Muscle of back (tissue), 11 donors: ENCODE results near the gene PRKAR1B. TPM values are rescaled to one million over a fixed set of nuclear protein-coding genes. Genes with fewer than 3 reads are reported as not detected.
A peak's percentile ranks its signal among the peaks of the same experiment; 100 is the strongest.
"Not testable (repeated sequence)": the region's sequence is repeated elsewhere in the genome, so short reads cannot be mapped to it uniquely, and the experiment has no call there.

Experiments
- DNase-seq, 3 donors: peaks; one replicate each; pipeline versions ENCODE4 v3.0.0 to v3.0.0-alpha.2; 2013
- polyA plus RNA-seq, 10 donors: library from polyadenylated mRNA; unstranded; fragments of 120-200 nt; gene quantifications; one replicate each; pipeline ENCODE4 v1.2.1, GENCODE V29; 2013; ENCODE audit not compliant: insufficient read length in 10 of 10

The PRKAR1B gene
- polyA plus RNA-seq, 10 donors: 18.4 to 39.6 (median 27.5) TPM

GRCh38 chr7:560966-561630, 166.0 kb downstream of the PRKAR1B start:
- DNase-seq: no peak

- no peak for DNase-seq
Measured at GRCh38 chr7:559396-559705, 167.7 kb downstream of the PRKAR1B start.

DNA sequence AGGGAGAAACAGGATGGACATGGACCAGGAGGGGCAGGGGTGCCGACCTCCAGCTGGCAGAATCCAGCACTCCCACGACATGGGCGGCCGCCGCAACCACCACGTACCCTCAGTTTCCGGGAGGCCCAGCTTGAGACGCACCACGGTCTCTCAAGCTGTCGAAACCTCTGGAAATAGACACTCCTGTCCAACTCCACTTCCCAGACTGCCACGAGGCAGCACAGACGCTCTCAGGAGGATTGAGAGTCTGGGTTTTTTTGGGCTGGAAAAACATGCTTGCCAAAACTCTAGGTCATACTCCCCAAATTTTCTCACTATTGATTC, 169.6 kb downstream of the PRKAR1B start:
- peak in 1 of 3 donors; percentile 49 for DNase-seq

- no peak for DNase-seq
Measured at GRCh38 chr7:556837-557557, 170.1 kb downstream of the PRKAR1B start.

- DNase-seq: no peak
Measured at GRCh38 chr7:556291-556826, 170.7 kb downstream of the PRKAR1B start.

DNA sequence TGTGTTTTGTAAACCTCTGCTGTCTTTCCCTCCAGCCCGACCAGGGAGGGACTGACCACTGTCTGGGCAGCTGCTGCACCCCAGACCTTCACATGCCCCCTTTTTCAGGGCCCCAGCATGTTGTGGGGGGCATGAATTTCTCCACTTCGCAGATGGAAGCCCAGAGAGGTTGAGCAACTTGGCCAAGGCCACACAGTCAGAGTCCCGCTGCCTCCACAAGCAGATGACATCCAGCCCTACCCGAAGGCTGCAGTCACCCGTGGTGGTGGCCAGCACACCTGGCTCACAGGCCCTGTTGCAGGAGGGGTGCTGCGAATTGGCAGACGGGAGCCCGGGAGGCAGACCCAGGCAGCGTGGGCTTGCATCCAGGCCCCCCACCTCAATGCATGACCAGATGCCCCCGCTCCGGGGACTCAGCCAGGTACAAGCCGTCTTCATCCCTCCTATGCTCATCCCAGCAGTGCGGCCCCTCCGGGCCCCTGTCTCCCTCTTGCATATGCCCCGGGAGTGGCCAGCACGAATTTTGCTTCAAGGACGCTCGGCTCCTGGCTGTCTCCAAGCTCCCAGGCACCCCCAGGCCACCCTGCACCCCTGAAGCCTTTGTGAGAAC, 171.4 kb downstream of the PRKAR1B start:
- DNase-seq: no peak

DNA sequence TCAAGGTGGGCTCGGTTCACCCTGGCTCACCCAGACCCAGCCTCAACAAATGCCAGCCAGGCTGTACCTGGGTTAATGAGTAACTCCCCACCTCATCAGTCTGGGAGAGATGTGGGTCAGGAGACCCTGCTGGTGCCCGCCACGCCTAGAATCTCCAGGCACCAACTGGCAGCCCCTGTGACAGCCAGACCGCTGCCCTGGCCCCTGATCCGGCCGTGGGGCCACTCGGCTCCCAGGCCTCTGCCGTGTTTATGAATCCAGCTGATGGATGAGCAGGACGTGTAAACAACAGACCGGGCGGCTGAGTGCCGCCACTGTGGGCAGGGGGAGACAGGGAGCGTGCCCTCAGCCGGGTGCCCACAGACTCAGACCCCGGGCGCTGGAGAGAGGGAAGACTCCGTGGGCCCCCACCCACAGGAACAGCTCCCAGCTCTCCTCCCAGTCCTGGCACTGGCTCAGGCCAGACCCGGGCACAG, 173.4 kb downstream of the PRKAR1B start:
- DNase-seq: no peak

- DNase-seq: no peak
Measured at GRCh38 chr7:552868-553635, 174.0 kb downstream of the PRKAR1B start.

- not testable (repeated sequence) for DNase-seq
Measured at GRCh38 chr7:552151-552867, 174.8 kb downstream of the PRKAR1B start.

DNA sequence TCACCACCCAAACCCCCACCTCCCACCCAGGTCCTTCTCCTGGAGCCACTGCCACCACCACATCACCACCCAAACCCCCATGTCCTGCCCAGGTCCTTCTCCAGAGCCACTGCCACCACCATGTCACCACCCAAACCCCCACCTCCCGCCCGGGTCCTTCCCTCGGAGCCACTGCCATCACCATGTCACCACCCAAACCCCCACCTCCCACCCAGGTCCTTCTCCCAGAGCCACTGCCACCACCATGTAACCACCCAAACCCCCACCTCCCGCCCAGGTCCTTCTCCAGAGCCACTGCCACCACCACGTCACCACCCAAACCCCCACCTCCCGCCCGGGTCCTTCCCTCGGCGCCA, 175.5 kb downstream of the PRKAR1B start:
- not testable (repeated sequence) for DNase-seq

DNA sequence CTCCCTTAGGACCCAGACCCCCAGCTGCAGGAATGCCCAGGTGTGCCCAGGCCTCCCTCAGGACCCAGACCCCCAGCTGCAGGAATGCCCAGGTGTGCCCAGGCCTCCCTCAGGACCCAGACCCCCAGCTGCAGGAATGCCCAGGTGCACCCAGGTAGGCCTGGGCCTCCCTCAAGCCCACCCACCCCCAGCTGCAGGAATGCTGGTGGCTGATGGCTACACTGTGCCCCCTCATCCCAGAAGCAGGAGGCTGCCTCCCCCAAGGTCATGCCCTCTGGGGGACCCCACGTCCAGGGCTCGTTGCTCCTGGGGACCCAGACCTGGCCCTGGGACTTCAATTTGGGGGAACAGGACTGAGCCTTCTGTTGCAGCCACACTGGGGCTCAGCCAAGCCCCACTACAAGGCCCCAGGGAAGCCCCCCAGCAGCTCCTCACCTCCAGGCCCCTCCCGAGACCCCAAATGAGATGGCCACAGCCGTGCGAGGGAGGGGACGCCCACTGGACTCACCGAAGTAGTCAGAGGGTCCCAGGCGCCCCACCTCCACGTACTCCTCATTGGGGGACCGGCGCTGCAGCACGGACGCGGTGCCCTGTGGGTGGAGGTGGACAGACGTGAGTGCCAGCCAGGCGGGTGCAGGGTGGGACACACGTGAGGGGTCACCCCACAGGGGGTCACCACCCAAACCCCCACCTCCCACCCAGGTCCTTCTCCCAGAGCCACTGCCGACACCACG, 176.0 kb downstream of the PRKAR1B start:
- DNase-seq: no peak

GRCh38 chr7:549891-550625, 177.0 kb downstream of the PRKAR1B start:
- no peak for DNase-seq

- no peak for DNase-seq
Measured at GRCh38 chr7:549066-549890, 177.8 kb downstream of the PRKAR1B start.

- DNase-seq: no peak
Measured at GRCh38 chr7:548401-548800, 178.7 kb downstream of the PRKAR1B start.

GRCh38 chr7:545470-545869, 181.6 kb downstream of the PRKAR1B start:
- no peak for DNase-seq

- no peak for DNase-seq
Measured at GRCh38 chr7:544338-545221, 182.5 kb downstream of the PRKAR1B start.

DNA sequence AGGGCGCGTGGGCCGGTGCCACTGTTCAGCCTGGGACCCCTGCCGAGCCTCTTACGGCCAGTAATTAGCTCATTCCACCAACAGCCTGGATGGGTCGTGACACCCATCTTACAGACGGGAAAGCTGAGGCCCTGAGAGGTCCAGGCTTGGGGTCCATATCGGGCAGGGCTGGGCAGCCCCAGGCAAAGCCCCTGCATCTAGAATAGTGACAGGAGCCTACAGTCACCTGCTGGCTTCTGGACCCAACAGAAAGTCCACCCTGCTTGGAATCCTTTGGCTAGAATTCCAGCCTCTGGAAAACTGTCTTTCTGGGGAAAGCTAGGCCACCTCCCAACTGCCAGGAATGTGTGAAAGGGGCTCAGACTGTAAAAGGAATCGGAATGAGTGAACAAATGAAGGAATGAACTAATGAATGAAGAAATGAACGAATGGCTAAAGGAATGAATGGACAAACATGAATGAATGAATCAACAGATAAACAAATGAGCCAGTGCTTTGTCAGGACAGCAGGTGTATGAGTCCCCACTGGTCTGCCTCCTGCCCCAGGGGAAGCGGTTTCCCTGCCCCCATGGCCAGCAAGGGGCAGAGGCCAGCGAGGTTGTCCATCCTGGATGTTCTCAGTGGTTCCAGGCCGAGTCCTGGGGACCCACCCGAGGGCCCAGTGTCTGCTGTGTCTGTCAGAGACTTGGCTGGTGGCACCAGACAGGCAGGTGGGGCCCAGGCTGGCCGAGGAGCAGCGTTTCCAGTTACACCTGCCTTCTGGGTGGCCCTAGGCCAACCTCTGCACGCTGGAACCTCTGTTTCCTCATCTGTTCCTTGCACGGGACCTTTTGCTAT, 183.4 kb downstream of the PRKAR1B start:
- no peak for DNase-seq
